SJSA1 (cell line): ENCODE measurements around the gene RASSF8. TPM values are rescaled to one million over a fixed set of nuclear protein-coding genes. Genes with fewer than 3 reads are reported as not detected.
A peak's percentile ranks its signal among the peaks of the same experiment; 100 is the strongest.
"Not testable (repeated sequence)": the region's sequence is repeated elsewhere in the genome, so short reads cannot be mapped to it uniquely, and the experiment has no call there.

ENCODE experiments used
- DNase-seq, 2 experiments: peaks; one replicate each; pipeline ENCODE4 v3.0.0-alpha.2; 2015 to 2020; ENCODE audit warnings: low spot score in 2 of 2, low read depth in 1 of 2
- H3K27ac ChIP-seq: fragments of 250-450 bp; sonication (Bioruptor Pico); 2 replicates; pipeline ENCODE4 v1.5.1; 2020; ENCODE audit warnings: mild to moderate bottlenecking, moderate library complexity
- H3K27me3 ChIP-seq: fragments of 250-450 bp; sonication (Bioruptor Pico); replicated peaks from 2 replicates; pipeline ENCODE4 v1.5.1; 2020; ENCODE audit warnings: mild to moderate bottlenecking, moderate library complexity
- H3K36me3 ChIP-seq: fragments of 250-450 bp; sonication (Bioruptor Pico); 2 replicates; pipeline ENCODE4 v1.5.1; 2020; ENCODE audit warnings: mild to moderate bottlenecking
- H3K4me1 ChIP-seq: fragments of 250-450 bp; sonication (Bioruptor Pico); replicated peaks from 2 replicates; pipeline ENCODE4 v1.6.1; 2021; ENCODE audit warnings: mild to moderate bottlenecking
- H3K4me3 ChIP-seq: fragments of 250-450 bp; sonication (Bioruptor Pico); 2 replicates; pipeline ENCODE4 v1.5.1; 2020; ENCODE audit warnings: mild to moderate bottlenecking
- H3K9me3 ChIP-seq: fragments of 250-450 bp; sonication (Bioruptor Pico); replicated peaks from 2 replicates; pipeline ENCODE4 v1.5.1; 2020; ENCODE audit warnings: mild to moderate bottlenecking
- total RNA-seq: library from RNA; depleted of rRNA; stranded (reverse); fragments of >200 nt; shearing (Covaris generic); gene quantifications from 2 replicates; pipeline ENCODE4 v1.2.3, GENCODE V29; 2014

Gene RASSF8
- total RNA-seq, 1 experiment from 2014 or later: 65.0 TPM

DNA sequence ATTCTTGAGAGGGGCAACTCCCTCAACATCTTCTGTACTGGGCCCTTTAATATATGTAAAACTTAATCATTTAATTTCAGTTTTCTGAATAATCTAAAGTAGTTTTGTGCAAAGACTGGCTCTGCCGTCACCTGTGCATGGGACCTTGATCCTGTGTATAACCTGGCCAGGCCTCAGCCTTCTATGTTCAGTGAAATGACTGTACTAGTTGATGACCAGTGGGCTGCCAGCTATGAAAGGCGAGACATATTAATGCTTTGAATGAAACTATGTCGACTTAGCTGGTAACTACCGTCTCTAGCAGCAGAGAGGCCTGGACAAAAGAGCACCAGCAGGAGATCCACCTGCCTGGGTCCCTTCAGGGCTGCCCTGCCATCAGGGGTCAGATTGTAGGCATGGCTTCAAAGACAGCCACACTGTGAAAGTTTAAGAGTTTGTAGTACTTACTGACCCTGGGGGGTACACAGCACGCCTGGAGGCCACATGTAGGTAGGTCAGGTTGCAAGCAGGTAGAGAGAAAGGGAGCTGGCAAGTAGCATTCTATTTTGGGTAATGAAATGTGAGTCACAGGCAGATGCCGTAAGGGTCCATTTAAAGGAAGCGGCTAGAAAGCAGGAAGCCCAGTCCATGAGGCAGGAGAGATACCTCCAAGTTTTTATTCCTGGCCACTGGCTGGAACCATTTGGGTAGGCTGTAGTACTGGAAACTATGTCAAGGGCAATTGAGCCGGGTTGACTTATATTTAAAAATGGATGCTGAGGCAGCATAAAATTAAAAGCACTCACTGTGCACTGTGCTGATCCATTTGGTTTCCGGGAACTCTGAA, 89.1 kb downstream of the RASSF8 start:
- Histone ChIP-seq H3K36me3 (no peaks in the 10 kb centered on the region), H3K27ac (no peak overlapping the region), H3K4me1 (peaks cover 21% of the 10 kb centered on the region), H3K9me3 (no peaks in the 10 kb centered on the region), H3K4me3 (no peak overlapping the region), H3K27me3 (no peaks in the 10 kb centered on the region; the same call in 1 of the 2 replicates)
- no peak for DNase-seq

DNA sequence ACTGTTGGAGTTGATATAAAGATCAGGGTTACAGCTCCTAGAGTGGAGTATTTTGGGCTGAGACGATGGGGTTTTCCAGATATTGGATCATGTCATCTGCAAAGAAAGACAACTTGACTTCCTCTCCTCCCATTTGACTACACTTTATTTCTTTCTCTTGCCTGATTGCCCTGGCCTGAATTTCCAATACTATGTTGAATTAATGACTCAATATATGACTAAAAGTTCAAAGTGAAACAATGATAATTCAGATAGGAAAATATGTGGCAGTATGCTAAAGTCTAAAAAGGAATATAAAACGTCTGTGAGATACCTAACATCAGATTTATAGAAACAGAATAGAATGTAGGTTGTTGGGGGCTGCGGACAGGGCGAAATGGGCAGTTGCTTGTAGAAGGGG, 94.2 kb downstream of the RASSF8 start:
- Histone ChIP-seq H3K9me3 (no peaks in the 10 kb centered on the region), H3K36me3 (peaks cover under 1% of the 10 kb centered on the region; the same call in 1 of the 2 replicates), H3K4me3 (no peak overlapping the region), H3K27me3 (no peaks in the 10 kb centered on the region), H3K4me1 (peaks cover 15% of the 10 kb centered on the region), H3K27ac (no peak overlapping the region)
- no peak for DNase-seq

DNA sequence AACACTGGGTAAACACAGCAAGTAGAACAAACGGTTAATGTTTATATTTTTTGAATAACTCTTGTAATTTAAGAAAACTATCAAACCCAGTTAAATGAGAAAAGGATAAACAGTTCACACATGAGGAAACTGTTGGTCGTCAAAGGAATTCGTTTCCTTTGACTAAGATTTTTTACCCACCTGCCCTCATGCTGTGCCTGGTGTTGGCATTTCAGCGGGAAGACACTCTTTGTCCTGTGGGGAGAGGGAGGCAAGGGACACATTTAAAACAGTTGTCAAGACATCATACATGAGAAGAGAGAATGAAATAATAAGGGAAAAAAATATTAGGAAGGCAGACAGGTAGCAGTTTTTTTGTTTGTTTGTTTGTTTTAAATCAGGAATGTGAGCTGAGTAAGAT, 95.9 kb downstream of the RASSF8 start:
- Histone ChIP-seq H3K4me1 (peaks cover 21% of the 10 kb centered on the region), H3K9me3 (no peaks in the 10 kb centered on the region), H3K27me3 (no peaks in the 10 kb centered on the region), H3K36me3 (peaks cover 5% of the 10 kb centered on the region; the same call in 1 of the 2 replicates), H3K27ac (no peak overlapping the region), H3K4me3 (no peak overlapping the region)
- DNase-seq: no peak

- no peaks in the 10 kb centered on the region for H3K27me3 ChIP-seq
Measured at GRCh38 chr12:26055087-26055486, 96.6 kb downstream of the RASSF8 start.

DNA sequence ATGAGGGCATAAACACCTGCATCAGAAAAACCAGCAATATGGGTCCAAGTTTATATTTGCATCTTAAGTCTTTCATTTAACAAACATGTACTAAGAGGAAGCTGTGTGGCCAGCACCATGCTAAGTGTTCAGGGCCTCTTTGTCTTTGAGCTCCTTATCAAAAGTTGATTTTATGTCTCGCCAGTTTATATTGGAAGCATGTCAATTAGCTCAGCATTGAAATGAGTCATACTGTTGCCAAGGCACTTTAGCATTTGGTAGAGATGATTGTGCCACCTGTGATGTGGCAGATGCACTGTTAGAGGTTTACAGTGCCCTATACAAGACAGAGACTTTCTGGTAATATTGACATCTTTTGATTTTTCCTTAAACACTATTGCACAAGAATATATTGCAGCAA, 97.9 kb downstream of the RASSF8 start:
- Histone ChIP-seq H3K27ac (no peak overlapping the region), H3K36me3 (peaks cover 5% of the 10 kb centered on the region; the same call in 1 of the 2 replicates), H3K9me3 (no peaks in the 10 kb centered on the region), H3K27me3 (no peaks in the 10 kb centered on the region), H3K4me1 (peaks cover 21% of the 10 kb centered on the region), H3K4me3 (no peak overlapping the region)
- no peak for DNase-seq

More at GRCh38 chr12:26055087-26055486, 96.6 kb downstream of the RASSF8 start:
- H3K9me3 ChIP-seq: no peaks in the 10 kb centered on the region
- H3K27ac ChIP-seq: no peak overlapping the region
- no peak overlapping the region for H3K4me3 ChIP-seq
- DNase-seq: no peak
- H3K4me1 ChIP-seq: peaks cover 21% of the 10 kb centered on the region
- H3K36me3 ChIP-seq: peaks cover 5% of the 10 kb centered on the region; the same call in 1 of the 2 replicates

GRCh38 chr12:26057271-26057670, 98.8 kb downstream of the RASSF8 start:
- H3K4me1 ChIP-seq: peaks cover 25% of the 10 kb centered on the region
- H3K27me3 ChIP-seq, H3K4me3 ChIP-seq, H3K36me3 ChIP-seq, H3K27ac ChIP-seq, H3K9me3 ChIP-seq, DNase-seq: not testable (repeated sequence)

GRCh38 chr12:26058308-26058707, 99.8 kb downstream of the RASSF8 start:
- DNase-seq: no peak
- Histone ChIP-seq H3K4me3 (no peak overlapping the region), H3K9me3 (no peaks in the 10 kb centered on the region)

DNA sequence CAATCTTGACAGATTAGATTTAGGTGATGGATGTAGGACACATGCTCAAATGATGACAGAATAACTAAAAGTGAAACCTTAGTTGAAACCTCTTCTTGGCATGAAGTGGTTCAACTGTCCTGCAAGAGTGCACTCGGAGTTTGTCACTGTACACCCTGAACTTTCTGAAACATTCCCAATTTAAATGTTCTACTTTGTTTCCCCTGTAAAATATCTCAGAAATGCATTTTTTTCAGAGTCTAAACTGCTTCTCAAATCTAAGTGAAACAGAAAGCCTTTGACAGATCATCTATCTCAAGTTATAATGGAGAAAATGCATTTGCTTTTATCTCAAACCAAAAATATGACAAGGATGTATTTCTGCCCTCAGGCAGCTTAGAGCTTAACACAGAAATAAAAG, 100.3 kb downstream of the RASSF8 start:
- DNase-seq: no peak
- peaks cover 32% of the 10 kb centered on the region for H3K4me1 ChIP-seq
- H3K36me3 ChIP-seq: peaks cover 5% of the 10 kb centered on the region; the same call in 1 of the 2 replicates
- no peaks in the 10 kb centered on the region for H3K27me3 ChIP-seq
- no peak overlapping the region for H3K27ac ChIP-seq
- H3K9me3 ChIP-seq: no peaks in the 10 kb centered on the region
- no peak overlapping the region for H3K4me3 ChIP-seq

More at GRCh38 chr12:26058308-26058707, 99.8 kb downstream of the RASSF8 start:
- H3K36me3 ChIP-seq: peaks cover 5% of the 10 kb centered on the region; the same call in 1 of the 2 replicates
- H3K27ac ChIP-seq: no peak overlapping the region
- peaks cover 35% of the 10 kb centered on the region for H3K4me1 ChIP-seq
- no peaks in the 10 kb centered on the region for H3K27me3 ChIP-seq

- peaks cover 22% of the 10 kb centered on the region for H3K4me1 ChIP-seq
- no peaks in the 10 kb centered on the region for H3K27me3 ChIP-seq
- H3K36me3 ChIP-seq: peaks cover 16% of the 10 kb centered on the region
- H3K9me3 ChIP-seq: no peaks in the 10 kb centered on the region
- no peak for DNase-seq
- peak overlapping the region; percentile 24 for H3K27ac ChIP-seq
- no peak overlapping the region for H3K4me3 ChIP-seq
Measured at GRCh38 chr12:26062006-26062405, 103.5 kb downstream of the RASSF8 start.

GRCh38 chr12:26062566-26062965, 104.1 kb downstream of the RASSF8 start:
- H3K4me3 ChIP-seq: no peak overlapping the region
- H3K36me3 ChIP-seq: peaks cover 16% of the 10 kb centered on the region
- peak; percentile 63 to 73 for DNase-seq
- no peaks in the 10 kb centered on the region for H3K9me3 ChIP-seq
- H3K27ac ChIP-seq: peak overlapping the region; percentile 41
- peaks cover 22% of the 10 kb centered on the region for H3K4me1 ChIP-seq
- no peaks in the 10 kb centered on the region for H3K27me3 ChIP-seq

DNA sequence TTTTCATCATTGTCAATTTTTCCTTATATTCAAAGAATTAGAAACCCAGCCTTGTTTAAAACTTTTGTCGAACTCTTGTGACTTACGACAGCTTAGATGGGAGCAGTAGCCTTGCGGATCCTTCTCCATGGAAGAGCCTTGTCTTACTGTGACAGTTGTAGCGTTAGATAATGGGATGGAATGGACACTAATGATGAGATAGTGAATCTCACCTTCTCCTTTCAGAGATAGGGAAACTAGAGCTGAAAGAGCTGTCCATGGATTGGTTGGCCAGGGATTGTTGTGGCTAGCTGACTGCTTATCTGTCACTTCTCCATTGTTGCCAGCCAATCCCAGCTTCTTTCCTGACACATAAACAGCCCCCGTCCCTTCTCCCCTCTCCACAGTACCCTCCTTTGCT, 107.0 kb downstream of the RASSF8 start:
- Histone ChIP-seq H3K27me3 (no peaks in the 10 kb centered on the region), H3K27ac (no peak overlapping the region), H3K4me3 (no peak overlapping the region), H3K9me3 (no peaks in the 10 kb centered on the region), H3K4me1 (peaks cover 16% of the 10 kb centered on the region), H3K36me3 (peaks cover 25% of the 10 kb centered on the region)
- no peak for DNase-seq

GRCh38 chr12:26068503-26068902, 110.0 kb downstream of the RASSF8 start:
- no peaks in the 10 kb centered on the region for H3K27me3 ChIP-seq

GRCh38 chr12:26069796-26070195, 111.3 kb downstream of the RASSF8 start:
- Histone ChIP-seq H3K4me3 (no peak overlapping the region), H3K27me3 (no peaks in the 10 kb centered on the region), H3K4me1 (no peaks in the 10 kb centered on the region), H3K9me3 (no peaks in the 10 kb centered on the region), H3K36me3 (peaks cover 21% of the 10 kb centered on the region), H3K27ac (no peak overlapping the region)
- DNase-seq: no peak

More at GRCh38 chr12:26068503-26068902, 110.0 kb downstream of the RASSF8 start:
- Histone ChIP-seq H3K9me3 (no peaks in the 10 kb centered on the region), H3K27ac (no peak overlapping the region), H3K4me1 (no peaks in the 10 kb centered on the region; the same call in 1 of the 2 replicates), H3K4me3 (no peak overlapping the region), H3K36me3 (peaks cover 25% of the 10 kb centered on the region)
- DNase-seq: no peak

DNA sequence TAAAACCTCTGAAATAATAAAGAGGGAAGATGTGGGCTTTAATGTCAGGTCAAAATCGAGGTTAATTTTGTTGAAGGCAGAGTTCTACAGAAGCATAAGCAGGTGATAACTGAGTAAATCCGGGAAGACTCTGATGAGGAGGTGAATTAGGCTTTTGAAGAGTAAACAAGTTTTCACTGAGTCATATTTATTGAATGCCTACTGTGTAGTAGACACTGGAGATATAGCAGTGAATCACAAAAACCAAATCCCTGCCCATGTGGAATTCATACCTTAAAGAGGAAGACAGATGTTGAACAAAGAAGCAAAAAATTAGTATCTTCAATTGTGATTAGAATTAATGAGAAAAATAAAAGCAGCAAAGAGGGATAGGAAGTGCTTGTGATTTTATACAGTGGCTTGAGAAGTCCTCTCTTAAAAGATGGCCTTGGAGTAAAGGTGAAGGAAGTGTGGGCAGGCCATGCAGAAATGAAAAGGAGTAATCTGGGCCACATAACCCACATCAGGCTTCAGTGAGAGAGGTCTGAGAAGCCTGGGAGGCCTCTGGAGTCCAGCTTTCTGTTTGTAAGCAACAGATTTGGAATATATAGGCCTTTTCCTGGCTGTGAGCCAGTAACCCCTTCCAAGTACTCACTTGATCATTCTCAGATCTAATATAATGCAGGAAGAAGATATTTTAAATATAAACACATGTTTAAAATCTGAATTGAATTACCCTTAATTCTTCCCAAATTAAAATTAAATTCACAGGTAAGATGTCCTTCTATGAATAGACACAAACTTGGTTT, 119.6 kb downstream of the RASSF8 start:
- Histone ChIP-seq H3K9me3 (no peaks in the 10 kb centered on the region; the same call in 1 of the 2 replicates), H3K27ac (no peak overlapping the region), H3K36me3 (no peaks in the 10 kb centered on the region), H3K4me1 (peaks cover 8% of the 10 kb centered on the region), H3K4me3 (no peak overlapping the region), H3K27me3 (no peaks in the 10 kb centered on the region)
- DNase-seq: no peak
